ENCODE data around the gene POP7.
"Not testable (repeated sequence)": the region's sequence is repeated elsewhere in the genome, so short reads cannot be mapped to it uniquely, and the experiment has no call there.

The POP7 gene

GRCh38 chr7:100691676-100692577, 14.0 kb upstream of the POP7 start:
- peak; percentile 62 to 65 for DNase-seq (ENCODE audit: extremely low read depth in 1 of 2, low read depth in 1 of 2)

GRCh38 chr7:100692578-100692961, 13.4 kb upstream of the POP7 start:
- DNase-seq (ENCODE audit: extremely low read depth in 1 of 2, low read depth in 1 of 2), result no peak

GRCh38 chr7:100693312-100694097, 12.4 kb upstream of the POP7 start:
- DNase-seq (ENCODE audit: extremely low read depth in 1 of 2, low read depth in 1 of 2), result no peak

- peak in 1 of 2 donors; percentile 47 for DNase-seq (ENCODE audit: extremely low read depth in 1 of 2, low read depth in 1 of 2)
Measured at GRCh38 chr7:100694098-100694745, 11.7 kb upstream of the POP7 start, which contains the start of gene GIGYF1. Gene GIGYF1, minus strand, starts transcription at chr7:100694250. Its CDS starts 6,012 bp downstream, at chr7:100688238.

GRCh38 chr7:100696123-100696521, 9.8 kb upstream of the POP7 start:
- no peak for DNase-seq (ENCODE audit: extremely low read depth in 1 of 2, low read depth in 1 of 2)

- DNase-seq (ENCODE audit: extremely low read depth in 1 of 2, low read depth in 1 of 2), result no peak
Measured at GRCh38 chr7:100699018-100699417, 6.9 kb upstream of the POP7 start.

GRCh38 chr7:100701089-100701488, 4.8 kb upstream of the POP7 start:
- DNase-seq (ENCODE audit: extremely low read depth in 1 of 2, low read depth in 1 of 2), result not testable (repeated sequence)

- DNase-seq (ENCODE audit: extremely low read depth in 1 of 2, low read depth in 1 of 2), result peak; percentile 63 to 70
Measured at GRCh38 chr7:100705320-100705752, 585 bp upstream of the POP7 start.

GRCh38 chr7:100706672-100707311, 871 bp downstream of the POP7 start:
- DNase-seq (ENCODE audit: extremely low read depth in 1 of 2, low read depth in 1 of 2), result no peak

- DNase-seq (ENCODE audit: extremely low read depth in 1 of 2, low read depth in 1 of 2), result no peak
Measured at GRCh38 chr7:100708395-100708794, 2.5 kb downstream of the POP7 start.

- no peak for DNase-seq (ENCODE audit: extremely low read depth in 1 of 2, low read depth in 1 of 2)
Measured at GRCh38 chr7:100710452-100710851, 4.5 kb downstream of the POP7 start.

- DNase-seq (ENCODE audit: extremely low read depth in 1 of 2, low read depth in 1 of 2), result no peak
Measured at GRCh38 chr7:100711369-100711768, 5.4 kb downstream of the POP7 start.

- no peak for DNase-seq (ENCODE audit: extremely low read depth in 1 of 2, low read depth in 1 of 2)
Measured at GRCh38 chr7:100714725-100715124, 8.8 kb downstream of the POP7 start.

- DNase-seq (ENCODE audit: extremely low read depth in 1 of 2, low read depth in 1 of 2), result not testable (repeated sequence)
Measured at GRCh38 chr7:100717073-100717472, 11.2 kb downstream of the POP7 start.

- no peak for DNase-seq (ENCODE audit: extremely low read depth in 1 of 2, low read depth in 1 of 2)
Measured at GRCh38 chr7:100719523-100720278, 13.8 kb downstream of the POP7 start.

- no peak for DNase-seq (ENCODE audit: extremely low read depth in 1 of 2, low read depth in 1 of 2)
Measured at GRCh38 chr7:100720279-100720670, 14.4 kb downstream of the POP7 start, which contains the start of gene EPO. Gene EPO, plus strand, starts transcription at chr7:100720468. Its CDS starts 513 bp downstream, at chr7:100720981.

GRCh38 chr7:100720671-100721504, 15.0 kb downstream of the POP7 start:
- DNase-seq (ENCODE audit: extremely low read depth in 1 of 2, low read depth in 1 of 2), result no peak

GRCh38 chr7:100721505-100721812, 15.5 kb downstream of the POP7 start:
- no peak for DNase-seq (ENCODE audit: extremely low read depth in 1 of 2, low read depth in 1 of 2)
